ENCODE results near the gene AOPEP.

AOPEP gene

DNA sequence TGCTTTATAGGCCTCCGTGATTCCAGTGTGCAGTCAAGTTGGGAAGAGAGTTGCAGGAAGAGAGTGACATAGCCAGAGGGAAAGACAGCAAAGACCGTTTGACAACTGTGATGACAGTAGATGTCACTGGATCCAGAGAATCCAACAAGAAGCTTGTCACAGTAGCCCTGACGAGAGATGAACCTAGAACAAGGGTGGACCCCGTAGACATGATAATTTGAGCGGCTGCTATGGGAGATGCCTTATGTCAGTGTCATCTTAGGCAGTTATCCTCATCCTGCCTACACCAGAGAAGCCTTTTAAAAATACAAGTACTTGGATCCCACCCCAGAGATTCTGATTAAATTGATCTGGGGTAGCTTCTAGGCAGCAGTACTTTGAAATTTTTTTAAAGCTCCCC lies 125.4 kb downstream of the AOPEP start:
- DNase-seq = no peak

DNA sequence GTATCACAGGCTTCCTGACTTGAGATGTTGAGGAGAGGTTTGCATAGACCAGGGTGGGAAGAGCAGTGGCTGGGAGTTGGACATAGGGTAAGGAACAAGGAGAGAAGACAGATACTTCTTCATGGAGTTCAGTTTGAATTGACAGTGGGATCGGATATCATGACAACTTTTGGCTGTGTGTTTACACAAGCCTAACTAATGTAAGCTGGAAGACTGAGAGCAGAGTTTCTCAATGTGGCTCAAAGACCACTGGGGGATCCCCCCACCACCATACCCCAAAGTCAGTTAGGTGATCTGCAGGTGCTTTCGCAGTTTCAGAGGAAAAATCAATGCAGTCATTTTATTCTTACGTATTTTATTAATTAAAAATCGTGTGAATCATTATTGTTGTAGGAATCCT lies 125.9 kb downstream of the AOPEP start:
- DNase-seq = no peak

DNA sequence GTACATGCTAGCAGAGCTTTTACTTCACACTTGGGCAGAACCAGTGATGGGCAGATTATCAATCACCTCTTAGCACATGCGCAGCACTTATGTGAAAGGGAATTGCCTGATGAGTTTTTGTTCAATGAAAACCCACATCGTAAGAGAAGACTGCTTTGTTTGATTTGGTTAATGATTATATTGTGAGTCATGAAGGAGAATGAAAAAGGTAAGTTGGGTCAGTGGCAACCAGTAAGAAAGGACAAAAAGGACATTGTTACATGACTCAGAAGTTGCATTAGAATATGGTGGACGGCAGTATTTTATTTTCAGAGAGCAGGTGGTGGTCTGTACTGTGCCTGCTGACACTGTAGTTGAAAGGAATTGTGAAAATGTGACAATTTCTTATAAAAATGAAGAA lies 127.4 kb downstream of the AOPEP start:
- DNase-seq = no peak

GRCh38 chr9:94855903-94856302 lies 129.4 kb downstream of the AOPEP start:
- no peak for DNase-seq

DNA sequence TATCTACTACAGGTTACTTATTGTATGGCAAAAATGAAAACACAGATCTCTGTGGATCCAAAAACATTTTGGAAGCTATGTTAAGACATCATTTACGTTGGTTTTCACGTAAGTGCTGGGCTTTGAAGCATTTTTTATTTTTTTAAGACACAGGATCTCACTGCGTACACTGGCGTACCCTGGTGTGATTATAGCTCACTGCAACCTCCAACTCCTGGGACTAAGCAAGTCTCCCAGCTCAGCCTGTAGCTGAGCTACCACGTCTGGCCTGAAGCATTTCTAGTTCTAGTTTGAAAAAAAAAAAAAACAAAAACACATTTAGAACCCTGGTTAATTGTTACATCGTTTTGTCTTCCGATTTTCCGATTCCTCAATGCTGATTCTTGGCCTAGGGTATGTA lies 131.3 kb downstream of the AOPEP start:
- no peak for DNase-seq

- no peak for DNase-seq
Observed at GRCh38 chr9:94859226-94859625, 132.7 kb downstream of the AOPEP start.

- no peak for DNase-seq
Observed at GRCh38 chr9:94859891-94860290, 133.4 kb downstream of the AOPEP start.

DNA sequence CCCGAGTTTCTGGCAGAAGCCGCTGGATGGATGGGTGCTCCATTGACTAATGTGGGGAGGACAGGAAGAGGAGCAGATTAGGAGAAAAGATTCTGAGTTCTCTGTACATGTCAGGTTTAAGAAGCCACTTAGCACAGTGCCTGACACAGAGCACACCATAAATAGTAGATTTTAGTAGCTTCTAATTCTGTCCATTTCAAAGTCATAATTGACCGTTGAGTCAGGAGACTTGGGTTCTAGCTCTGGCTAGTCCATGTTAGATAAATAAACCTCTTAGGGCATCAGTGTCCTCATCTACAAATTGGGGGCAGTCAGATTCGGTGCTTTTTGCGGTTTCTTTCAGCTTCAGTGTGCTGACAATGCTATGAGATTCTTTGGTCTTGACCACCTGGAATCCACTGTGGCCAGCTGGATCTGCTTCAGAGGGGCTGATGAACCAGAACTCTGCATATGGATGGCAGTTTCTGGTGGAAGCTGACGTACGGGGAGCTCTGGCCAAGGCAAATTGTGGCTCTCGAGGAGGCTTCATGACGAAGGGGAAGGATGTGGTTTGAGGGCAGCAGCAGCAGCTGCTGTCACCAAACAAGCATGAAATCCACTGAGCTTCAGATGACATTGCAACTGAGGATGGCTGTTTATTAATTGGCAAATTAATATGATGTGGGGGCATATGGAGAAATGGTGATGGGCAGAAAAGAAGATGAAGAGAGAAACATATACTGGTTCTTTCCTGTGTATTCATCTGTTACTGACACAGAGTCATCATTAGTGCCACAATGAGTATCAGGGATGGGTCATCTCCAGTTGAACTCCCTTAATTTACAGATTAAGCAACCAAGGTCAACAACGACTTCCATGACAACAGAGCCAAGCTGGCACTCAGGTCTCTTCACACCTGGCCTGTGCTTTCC lies 134.4 kb downstream of the AOPEP start:
- DNase-seq = peak; percentile 81

DNA sequence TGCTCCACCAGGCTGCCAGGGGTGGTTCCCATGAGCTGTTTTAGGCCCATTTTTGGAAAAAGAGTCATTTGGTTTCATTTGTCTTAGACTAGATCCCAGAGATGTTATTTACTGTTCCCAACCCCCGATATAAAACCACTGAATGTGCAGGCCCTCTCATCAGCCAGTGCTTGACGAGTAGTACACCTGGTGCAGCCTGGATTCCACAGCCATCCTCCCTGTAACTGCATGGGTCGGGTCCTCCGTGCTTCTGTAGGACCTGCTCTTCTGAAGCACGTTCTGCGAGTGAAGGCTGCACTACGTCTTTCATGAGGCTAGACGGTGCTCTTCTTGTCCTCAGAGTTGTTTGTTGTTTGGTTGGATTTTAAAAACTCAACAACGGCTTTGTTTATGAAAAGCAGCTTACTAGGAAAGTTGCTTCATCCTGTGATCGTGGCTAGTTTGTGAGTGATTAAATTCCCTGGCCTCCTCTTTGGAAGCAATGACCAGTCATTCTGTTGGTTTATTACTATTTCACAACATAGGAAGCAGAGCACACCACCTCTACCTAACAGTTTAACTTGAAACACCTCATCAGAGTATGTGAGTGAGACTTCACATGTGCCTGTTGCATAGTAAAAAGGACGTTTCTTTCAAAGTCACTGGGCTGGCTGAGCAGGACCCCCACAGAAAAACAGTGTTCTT lies 135.2 kb downstream of the AOPEP start:
- DNase-seq = no peak

GRCh38 chr9:94864196-94864595 lies 137.7 kb downstream of the AOPEP start:
- DNase-seq = no peak

DNA sequence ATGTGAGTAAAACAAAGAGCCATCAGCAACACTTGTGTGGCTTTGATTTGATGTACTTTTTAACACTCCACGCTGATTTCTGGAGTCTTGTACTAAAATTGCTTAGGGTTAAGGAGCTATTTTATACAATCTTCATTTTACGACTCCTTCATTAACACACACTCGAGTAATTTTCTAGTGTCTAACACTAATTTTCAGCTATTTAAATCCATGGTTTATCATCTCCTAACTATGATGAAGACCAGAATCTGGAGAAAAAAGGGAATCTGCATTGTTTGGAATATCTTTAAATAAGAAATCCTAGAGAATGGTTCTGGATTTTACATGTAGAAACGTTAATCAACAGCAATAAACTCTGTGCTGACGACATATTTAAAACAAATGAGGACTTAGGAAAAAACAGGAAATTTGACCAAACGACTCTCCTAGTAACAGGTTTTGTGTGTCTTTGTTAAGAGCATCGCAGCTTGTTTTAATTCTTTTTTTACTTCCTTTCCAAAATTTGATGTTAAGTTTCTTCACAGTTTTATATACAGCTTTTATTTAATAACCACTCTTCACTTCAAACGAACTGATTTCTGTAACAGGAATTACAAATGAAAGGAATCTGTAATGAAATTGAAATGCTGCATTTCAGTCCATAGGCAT lies 138.5 kb downstream of the AOPEP start:
- no peak for DNase-seq

- peak; percentile 79 for DNase-seq
Observed at GRCh38 chr9:94865582-94866452, 139.3 kb downstream of the AOPEP start.

DNA sequence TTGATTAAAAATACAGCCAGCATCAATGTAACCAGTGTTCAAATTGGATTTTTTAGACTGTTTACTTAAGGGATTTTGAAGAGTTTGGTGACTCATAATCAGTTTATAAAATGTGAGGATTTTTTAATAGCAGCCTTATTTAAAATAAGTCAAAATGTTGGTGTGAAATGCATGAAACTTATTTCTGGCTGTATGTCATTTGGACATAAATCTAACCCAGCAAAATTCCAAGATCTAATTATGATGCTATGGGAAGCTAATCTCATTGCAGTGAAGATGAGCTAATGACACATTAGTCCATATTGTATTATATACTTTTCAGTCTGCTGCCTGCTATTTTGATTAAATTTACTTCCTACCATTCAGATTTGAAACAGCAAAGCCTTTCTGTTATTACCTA lies 140.3 kb downstream of the AOPEP start:
- DNase-seq = peak; percentile 37

- DNase-seq = peak; percentile 73
Observed at GRCh38 chr9:94867281-94867841, 140.9 kb downstream of the AOPEP start.

DNA sequence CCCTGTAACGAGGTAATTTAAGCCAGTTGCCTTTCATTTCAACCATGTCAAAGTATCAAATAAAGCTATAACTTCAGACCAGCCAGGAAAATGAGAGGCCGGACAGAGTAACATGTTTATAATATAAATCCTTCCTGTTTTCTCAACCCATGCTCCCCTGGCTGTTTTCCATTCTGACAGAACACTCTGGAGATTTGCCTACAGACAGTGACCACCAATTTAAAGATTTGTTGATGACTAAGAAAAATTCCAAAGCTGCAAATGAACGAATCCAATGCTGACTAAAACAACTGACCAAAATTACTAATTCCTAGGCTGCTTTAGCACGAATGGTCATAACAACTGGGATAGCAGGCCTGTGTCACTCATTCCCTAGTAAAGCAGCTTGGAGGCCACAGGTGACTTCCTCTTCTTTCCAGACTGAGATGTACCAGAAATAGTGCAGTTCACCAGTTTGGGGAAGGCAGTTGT lies 141.4 kb downstream of the AOPEP start:
- DNase-seq = peak; percentile 36

DNA sequence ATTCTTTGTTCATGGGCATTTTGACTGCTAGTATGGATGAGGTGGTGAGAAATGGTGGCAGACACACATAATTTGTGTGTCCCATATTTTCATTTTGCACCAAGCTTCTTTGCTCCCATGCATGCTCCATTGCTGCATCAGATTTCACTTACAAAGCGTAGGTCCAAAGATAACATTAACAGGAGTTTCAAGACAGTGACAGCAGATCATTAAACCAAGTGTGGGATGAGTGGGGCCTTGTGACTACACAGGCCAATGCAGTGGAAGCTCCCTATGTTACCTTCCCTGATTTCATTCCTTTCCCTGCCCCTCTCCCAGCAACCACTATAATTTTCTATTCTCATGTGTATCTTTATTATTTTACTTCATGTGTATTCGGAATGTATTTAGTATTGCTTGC lies 142.0 kb downstream of the AOPEP start:
- no peak for DNase-seq

- no peak for DNase-seq
Observed at GRCh38 chr9:94869415-94869843, 142.9 kb downstream of the AOPEP start.

DNA sequence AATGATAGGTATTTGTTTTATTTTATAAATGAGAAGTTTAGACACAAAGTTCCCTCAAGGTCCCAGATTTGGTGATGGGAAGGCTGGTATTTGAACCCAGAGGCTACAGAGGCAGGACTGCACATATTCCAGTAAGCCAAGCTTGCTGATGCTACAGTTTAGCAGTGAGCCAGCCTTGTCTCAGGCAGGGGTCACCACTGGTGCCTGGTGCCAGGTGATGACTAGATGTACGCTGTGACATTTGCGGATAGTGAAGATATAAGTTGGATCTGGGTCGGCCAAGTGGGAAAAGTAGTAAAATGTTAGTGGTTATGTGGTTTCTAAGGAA lies 143.9 kb downstream of the AOPEP start:
- no peak for DNase-seq

DNA sequence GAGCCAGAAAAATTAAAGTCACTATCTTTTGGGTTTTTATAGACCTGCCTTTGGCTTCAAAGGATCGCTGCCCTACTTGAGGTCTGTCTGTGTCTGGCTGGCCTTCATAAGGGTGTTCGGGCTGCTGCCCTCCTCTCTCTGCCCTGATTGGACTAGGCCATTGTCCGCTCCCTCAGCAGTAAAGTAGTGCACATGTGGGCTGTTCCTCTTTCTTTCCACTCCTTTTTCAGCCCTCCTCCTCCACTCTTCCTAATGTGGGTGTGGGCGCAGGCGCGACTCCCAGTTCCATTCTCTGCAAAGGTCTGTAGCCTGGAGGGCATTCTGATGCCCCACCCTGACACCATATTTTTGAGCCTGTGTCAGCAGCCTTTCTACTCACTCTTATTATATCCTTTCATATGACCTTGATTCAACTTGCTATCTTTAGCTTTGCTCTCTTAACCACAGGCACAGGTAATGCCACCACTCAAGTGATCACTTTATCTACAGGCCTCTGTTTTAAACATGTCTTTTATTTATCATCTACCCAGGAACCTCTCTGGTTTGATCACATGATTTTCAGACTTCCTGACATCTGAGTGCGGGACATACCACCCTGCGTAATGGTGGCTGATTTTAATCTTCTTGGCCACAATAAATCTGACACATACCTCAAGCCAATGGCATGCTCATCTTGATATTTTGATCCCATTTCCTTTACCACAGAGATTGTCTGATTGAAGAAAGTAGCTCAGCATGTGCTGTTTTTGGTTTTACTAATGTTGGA lies 144.5 kb downstream of the AOPEP start:
- DNase-seq = no peak

- no peak for DNase-seq
Observed at GRCh38 chr9:94872083-94872833, 145.8 kb downstream of the AOPEP start.
